HepG2 (cell line): ENCODE measurements around the gene RRP12. TPM values are rescaled to one million over a fixed set of nuclear protein-coding genes. Genes with fewer than 3 reads are reported as not detected.

Source experiments
- ARNT2 ChIP-seq: sonication (generic); formaldehyde crosslinking; IDR thresholded peaks from 2 replicates; pipeline ENCODE4 v1.8.0; 2022; ENCODE audit warnings: mild to moderate bottlenecking, low read depth, missing genetic modification reagents, moderate library complexity
- CTCF ChIP-seq: sonication (generic); formaldehyde crosslinking; IDR thresholded peaks from 2 replicates; pipeline ENCODE4 v1.5.0; 2020; ENCODE audit warnings: mild to moderate bottlenecking, missing genetic modification reagents, moderate library complexity
- DBP ChIP-seq: sonication (generic); formaldehyde crosslinking; IDR thresholded peaks from 2 replicates; pipeline ENCODE4 v1.4.0; 2020; ENCODE audit warnings: missing genetic modification reagents; ENCODE audit errors: not compliant biosample characterization
- EHMT2 ChIP-seq: fragments of 200-600 bp; sonication (generic); IDR thresholded peaks from 2 replicates; pipeline ENCODE4 v1.7.0; 2017; ENCODE audit warnings: antibody characterized with exemption, low read depth, low read length, borderline replicate concordance
- FOXP4 ChIP-seq: sonication (generic); formaldehyde crosslinking; IDR thresholded peaks from 2 replicates; pipeline ENCODE4 v1.4.0; 2020; ENCODE audit warnings: missing genetic modification reagents
- MAFF ChIP-seq: IDR thresholded peaks from 2 replicates; pipeline ENCODE4 v1.6.1; 2011; ENCODE audit warnings: low read depth, low read length, improper control_type of control experiment
- MED13 ChIP-seq: sonication (generic); formaldehyde crosslinking; IDR thresholded peaks from 2 replicates; pipeline ENCODE4 v1.5.0; 2020; ENCODE audit warnings: missing genetic modification reagents
- MEF2D ChIP-seq: sonication (generic); formaldehyde crosslinking; IDR thresholded peaks from 2 replicates; pipeline ENCODE4 v1.5.1; 2020; ENCODE audit warnings: mild to moderate bottlenecking, missing genetic modification reagents
- MTERF4 ChIP-seq: sonication (generic); formaldehyde crosslinking; IDR thresholded peaks from 2 replicates; pipeline ENCODE4 v1.8.0; 2023; ENCODE audit warnings: mild to moderate bottlenecking, missing genetic modification reagents
- NFRKB ChIP-seq: fragments of 450-650 bp; IDR thresholded peaks from 2 replicates; pipeline ENCODE4 v1.6.1; 2017
- PHB2 ChIP-seq: fragments of 450-650 bp; IDR thresholded peaks from 2 replicates; pipeline ENCODE4 v1.6.1; 2018; ENCODE audit not compliant: partially characterized antibody
- RFX3 ChIP-seq: IDR thresholded peaks from 2 replicates; pipeline ENCODE4 v1.6.1; 2016; ENCODE audit warnings: missing biosample characterization, missing genetic modification reagents
- RFXAP ChIP-seq: sonication (generic); formaldehyde crosslinking; IDR thresholded peaks from 2 replicates; pipeline ENCODE4 v1.4.0; 2020; ENCODE audit warnings: missing genetic modification reagents, borderline replicate concordance
- SIN3A ChIP-seq: IDR thresholded peaks from 2 replicates; pipeline ENCODE4 v1.6.1; 2011; ENCODE audit warnings: low read depth, mild to moderate bottlenecking, control low read depth, low read length, borderline replicate concordance
- SMYD3 ChIP-seq: sonication (generic); formaldehyde crosslinking; IDR thresholded peaks from 2 replicates; pipeline ENCODE4 v1.8.1; 2023; ENCODE audit warnings: mild to moderate bottlenecking, missing genetic modification reagents
- SSRP1 ChIP-seq: IDR thresholded peaks from 2 replicates; pipeline ENCODE4 v1.6.1; 2016; ENCODE audit warnings: control low read depth
- TBL1XR1 ChIP-seq: fragments of 150-350 bp; IDR thresholded peaks from 2 replicates; pipeline ENCODE4 v1.6.1; 2014; ENCODE audit warnings: borderline replicate concordance, low read length; ENCODE audit not compliant: partially characterized antibody
- ZBTB7A ChIP-seq: sonication (generic); formaldehyde crosslinking; IDR thresholded peaks from 2 replicates; pipeline ENCODE4 v1.8.0; 2022; ENCODE audit warnings: mild to moderate bottlenecking, missing genetic modification reagents
- ZSCAN29 ChIP-seq: sonication (generic); formaldehyde crosslinking; conservative IDR thresholded peaks from 2 replicates; pipeline ENCODE4 v1.4.0; 2020; ENCODE audit warnings: mild to moderate bottlenecking, missing genetic modification reagents
- polyA plus RNA-seq, 8 experiments: library from polyadenylated mRNA; depleted of rRNA in 3 of 8; stranded (reverse) in 7 of 8; unstranded in 1 of 8; fragments of >200 nt; fragmentation: Illumina TruSeq in 4 of 8; extraction: Trizol in 4 of 8; gene quantifications; 2 replicates each; pipeline versions ENCODE4 v1.2.1 to v1.2.3, GENCODE V29; 2011 to 2016; ENCODE audit warnings: low read depth in 4 of 8, missing spikeins in 1 of 8, mixed read lengths in 1 of 8; ENCODE audit not compliant: insufficient read depth in 1 of 8
- total RNA-seq, 5 experiments: library from RNA; depleted of rRNA; stranded (reverse); fragments of >200 nt; fragmentation: Illumina TruSeq; extraction: Trizol; gene quantifications; 2 replicates each; pipeline ENCODE4 v1.2.3, GENCODE V29; 2016; ENCODE audit warnings: low read depth in 1 of 5
- TF ChIP-seq, protein P1 (sequence below): sonication (generic); formaldehyde crosslinking; IDR thresholded peaks from 2 replicates; pipeline ENCODE4 v1.5.0; 2020; ENCODE audit warnings: mild to moderate bottlenecking, missing genetic modification reagents
- TF ChIP-seq, protein P2 (sequence below): sonication (generic); formaldehyde crosslinking; IDR thresholded peaks from 2 replicates; pipeline ENCODE4 v1.5.1; 2020; ENCODE audit warnings: missing genetic modification reagents, mild to moderate bottlenecking, borderline replicate concordance
- TF ChIP-seq, protein P3 (sequence below): sonication (generic); formaldehyde crosslinking; IDR thresholded peaks from 2 replicates; pipeline ENCODE4 v1.8.1; 2023; ENCODE audit warnings: missing genetic modification reagents, mild to moderate bottlenecking, borderline replicate concordance

The RRP12 gene
- total and polyA plus RNA-seq, 2 of the 13 experiments (the other 11 are each of a cell fraction or from before 2014, with no cell fraction given), result 13.2 to 39.4 TPM

DNA sequence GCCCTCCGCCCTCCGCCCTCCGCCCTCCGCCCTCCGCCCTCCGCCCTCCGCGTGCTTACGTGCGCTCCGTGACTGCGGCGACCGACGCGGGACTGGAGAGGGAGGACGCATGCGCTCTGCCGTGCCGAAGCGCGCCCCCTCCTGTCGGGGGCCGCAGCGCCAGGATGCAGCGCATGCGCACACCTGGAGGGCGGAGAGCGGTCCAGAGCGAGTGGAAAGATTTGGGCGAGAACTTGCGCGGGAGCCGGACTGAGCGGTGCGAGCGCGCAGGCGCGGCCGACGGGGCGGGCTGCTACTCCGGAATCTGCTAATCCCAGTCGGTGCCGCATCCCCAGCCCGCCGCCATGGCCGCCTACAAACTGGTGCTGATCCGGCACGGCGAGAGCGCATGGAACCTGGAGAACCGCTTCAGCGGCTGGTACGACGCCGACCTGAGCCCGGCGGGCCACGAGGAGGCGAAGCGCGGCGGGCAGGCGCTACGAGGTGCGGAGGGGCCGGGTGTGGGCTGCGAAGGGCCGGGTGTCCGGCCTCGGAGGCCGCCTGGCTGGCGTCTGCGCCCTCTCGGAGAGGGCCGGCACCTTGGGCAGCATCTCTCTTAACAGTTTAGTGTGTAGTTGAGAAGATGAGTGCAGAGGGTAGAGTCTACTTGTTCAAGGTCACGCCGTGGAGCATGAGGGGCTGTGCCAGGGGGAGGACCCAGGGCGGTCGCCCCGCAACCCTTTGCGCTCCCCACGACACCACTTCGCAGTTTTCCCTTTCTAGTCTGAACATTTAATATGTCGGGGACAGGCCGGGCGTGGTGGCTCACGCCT is 25.0 kb upstream of the RRP12 start, which contains the start of gene PGAM1 (continued):
- TF ChIP-seq, protein P1, sequence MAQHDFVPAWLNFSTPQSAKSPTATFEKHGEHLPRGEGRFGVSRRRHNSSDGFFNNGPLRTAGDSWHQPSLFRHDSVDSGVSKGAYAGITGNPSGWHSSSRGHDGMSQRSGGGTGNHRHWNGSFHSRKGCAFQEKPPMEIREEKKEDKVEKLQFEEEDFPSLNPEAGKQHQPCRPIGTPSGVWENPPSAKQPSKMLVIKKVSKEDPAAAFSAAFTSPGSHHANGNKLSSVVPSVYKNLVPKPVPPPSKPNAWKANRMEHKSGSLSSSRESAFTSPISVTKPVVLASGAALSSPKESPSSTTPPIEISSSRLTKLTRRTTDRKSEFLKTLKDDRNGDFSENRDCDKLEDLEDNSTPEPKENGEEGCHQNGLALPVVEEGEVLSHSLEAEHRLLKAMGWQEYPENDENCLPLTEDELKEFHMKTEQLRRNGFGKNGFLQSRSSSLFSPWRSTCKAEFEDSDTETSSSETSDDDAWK (CRISPR knock-in tag), result no peak
- TF ChIP-seq NFRKB (no peak), ZSCAN29 (CRISPR knock-in tag) (no peak), PHB2 (no peak), ARNT2 (peak; percentile 91), MTERF4 (CRISPR knock-in tag) (no peak), RFXAP (CRISPR knock-in tag) (no peak), MED13 (CRISPR knock-in tag) (no peak), CTCF (CRISPR knock-in tag) (peak; percentile 96), FOXP4 (no peak; the same call in 1 of the 2 replicates), EHMT2 (no peak), TBL1XR1 (no peak), MAFF (no peak), MEF2D (CRISPR knock-in tag) (no peak), ZBTB7A (CRISPR knock-in tag) (no peak), DBP (CRISPR knock-in tag) (no peak), SMYD3 (CRISPR knock-in tag) (no peak), SIN3A (no peak), RFX3 (CRISPR knock-in tag) (no peak), SSRP1 (no peak)
- TF ChIP-seq, protein P2, sequence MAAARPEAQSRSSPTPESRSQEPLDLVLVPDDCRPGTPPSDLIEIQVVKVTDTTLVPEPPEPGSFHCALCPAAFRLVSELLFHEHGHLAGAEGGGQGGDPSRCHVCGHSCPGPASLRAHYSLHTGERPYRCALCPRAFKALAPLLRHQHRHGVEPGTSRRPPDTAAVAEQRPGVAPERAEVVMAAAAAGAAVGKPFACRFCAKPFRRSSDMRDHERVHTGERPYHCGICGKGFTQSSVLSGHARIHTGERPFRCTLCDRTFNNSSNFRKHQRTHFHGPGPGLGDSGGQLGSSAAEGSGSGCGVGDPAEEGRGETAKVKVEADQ, result no peak
- TF ChIP-seq, protein P3, sequence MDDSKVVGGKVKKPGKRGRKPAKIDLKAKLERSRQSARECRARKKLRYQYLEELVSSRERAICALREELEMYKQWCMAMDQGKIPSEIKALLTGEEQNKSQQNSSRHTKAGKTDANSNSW (CRISPR knock-in tag), result no peak
